Glutamatergic neuron (in vitro differentiated cells): ENCODE results near the gene JAK3. TPM values are rescaled to one million over a fixed set of nuclear protein-coding genes. Genes with fewer than 3 reads are reported as not detected.
A peak's percentile ranks its signal among the peaks of the same experiment; 100 is the strongest.

ENCODE experiments used
- DNase-seq: peaks from one replicate; pipeline ENCODE4 v3.0.0; 2022
- H3K27ac Mint-ChIP-seq: one replicate; pipeline ENCODE4 v1.8.0; 2020; ENCODE audit warnings: mild to moderate bottlenecking, mixed read lengths, inconsistent platforms; ENCODE audit not compliant: unreplicated experiment
- H3K27me3 Mint-ChIP-seq: one replicate; pipeline ENCODE4 v1.8.0; 2020; ENCODE audit warnings: mild to moderate bottlenecking, moderate library complexity, mixed read lengths, inconsistent platforms; ENCODE audit not compliant: unreplicated experiment
- H3K36me3 Mint-ChIP-seq: one replicate; pipeline ENCODE4 v1.8.0; 2020; ENCODE audit warnings: mild to moderate bottlenecking, mixed read lengths, inconsistent platforms; ENCODE audit not compliant: unreplicated experiment
- H3K4me1 Mint-ChIP-seq: one replicate; pipeline ENCODE4 v1.8.0; 2020; ENCODE audit warnings: mild to moderate bottlenecking, low read depth, mixed read lengths, inconsistent platforms; ENCODE audit not compliant: unreplicated experiment
- H3K4me3 Mint-ChIP-seq: one replicate; pipeline ENCODE4 v1.8.0; 2020; ENCODE audit warnings: mild to moderate bottlenecking, mixed read lengths, inconsistent platforms; ENCODE audit not compliant: unreplicated experiment
- H3K9me3 Mint-ChIP-seq: one replicate; pipeline ENCODE4 v1.8.0; 2020; ENCODE audit warnings: mild to moderate bottlenecking, moderate library complexity, mixed read lengths, inconsistent platforms; ENCODE audit not compliant: unreplicated experiment
- CTCF ChIP-seq: fragments of 200-600 bp; sonication (generic); IDR thresholded peaks from one replicate; pipeline ENCODE4 v1.5.0; 2021; ENCODE audit not compliant: partially characterized antibody, unreplicated experiment
- total RNA-seq: library from RNA; stranded (reverse); fragmentation: NEBNext Ultra II Directional; extraction: Animal tissue kit (Norgen Biotek cat#: 25700); gene quantifications from one replicate; pipeline ENCODE4 v1.2.1, GENCODE V29; 2021; ENCODE audit not compliant: unreplicated experiment

The JAK3 gene
- total RNA-seq, 1 donor from 2014 or later = 1.3 TPM

- Mint-ChIP-seq H3K4me3 (no peak overlapping the region), H3K36me3 (no peaks in the 10 kb centered on the region)
These were observed 7.7 kb upstream of the JAK3 start for GRCh38 chr19:17855280-17856152.

GRCh38 chr19:17854061-17854460 is 6.3 kb upstream of the JAK3 start:
- no peak for DNase-seq
- peaks cover 4% of the 10 kb centered on the region for H3K9me3 Mint-ChIP-seq
- peaks cover 1% of the 10 kb centered on the region for H3K4me1 Mint-ChIP-seq
- H3K27me3 Mint-ChIP-seq = peaks cover 4% of the 10 kb centered on the region
- no peak overlapping the region for H3K27ac Mint-ChIP-seq
- no peak overlapping the region for H3K4me3 Mint-ChIP-seq
- no peaks in the 10 kb centered on the region for H3K36me3 Mint-ChIP-seq
- no peak for TF ChIP-seq CTCF

More at GRCh38 chr19:17855280-17856152, 7.7 kb upstream of the JAK3 start:
- H3K4me1 Mint-ChIP-seq = peaks cover 3% of the 10 kb centered on the region
- peak; percentile 93 for DNase-seq
- peak; percentile 99 for TF ChIP-seq CTCF
- H3K27ac Mint-ChIP-seq = no peak overlapping the region
- H3K9me3 Mint-ChIP-seq = peaks cover 9% of the 10 kb centered on the region
- H3K27me3 Mint-ChIP-seq = peaks cover 3% of the 10 kb centered on the region

- no peak for DNase-seq
- Mint-ChIP-seq H3K27me3 (peaks cover 4% of the 10 kb centered on the region), H3K9me3 (peaks cover 2% of the 10 kb centered on the region), H3K27ac (no peak overlapping the region), H3K4me1 (no peaks in the 10 kb centered on the region), H3K4me3 (no peak overlapping the region), H3K36me3 (no peaks in the 10 kb centered on the region)
- no peak for TF ChIP-seq CTCF
These were observed 962 bp upstream of the JAK3 start for GRCh38 chr19:17848595-17849292.

DNA sequence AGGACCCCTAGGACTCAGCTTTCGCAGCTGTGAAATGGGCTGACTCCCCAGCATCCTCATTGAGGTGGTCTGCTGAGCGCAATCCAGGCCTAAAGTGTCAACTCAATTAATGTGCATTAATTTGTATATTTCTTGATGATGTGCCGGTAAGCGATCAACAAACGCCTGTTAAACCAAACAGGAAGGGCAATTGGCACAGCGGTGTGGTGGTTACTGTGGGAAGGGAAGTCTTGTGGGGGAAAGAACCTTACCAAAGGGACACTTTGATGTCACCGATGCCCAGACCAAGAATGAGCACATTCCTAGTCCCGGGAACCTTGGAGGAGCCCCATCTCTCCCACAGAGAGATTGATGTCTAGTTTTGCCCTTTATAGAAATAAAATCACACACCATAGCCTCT is 1.6 kb downstream of the JAK3 start:
- Mint-ChIP-seq H3K4me1 (no peaks in the 10 kb centered on the region), H3K27me3 (peaks cover 8% of the 10 kb centered on the region), H3K36me3 (no peaks in the 10 kb centered on the region), H3K9me3 (peaks cover 2% of the 10 kb centered on the region), H3K4me3 (no peak overlapping the region), H3K27ac (no peak overlapping the region)
- no peak for DNase-seq
- TF ChIP-seq CTCF = no peak
